Stimulated activated CD8-positive, alpha-beta memory T cell treated with anti-CD3 and anti-CD28 coated beads, Interleukin-15, amount 100 ng/mL, for 48 hours (primary cell): ENCODE measurements around the gene DAB2.

Source experiments
- DNase-seq, 2 donors: peaks; one replicate each; pipeline ENCODE4 v3.0.0-alpha.2; 2020; ENCODE audit warnings: low read depth in 2 of 2

The DAB2 gene

GRCh38 chr5:39447968-39448367, 23.2 kb upstream of the DAB2 start:
- DNase-seq, result no peak

DNA sequence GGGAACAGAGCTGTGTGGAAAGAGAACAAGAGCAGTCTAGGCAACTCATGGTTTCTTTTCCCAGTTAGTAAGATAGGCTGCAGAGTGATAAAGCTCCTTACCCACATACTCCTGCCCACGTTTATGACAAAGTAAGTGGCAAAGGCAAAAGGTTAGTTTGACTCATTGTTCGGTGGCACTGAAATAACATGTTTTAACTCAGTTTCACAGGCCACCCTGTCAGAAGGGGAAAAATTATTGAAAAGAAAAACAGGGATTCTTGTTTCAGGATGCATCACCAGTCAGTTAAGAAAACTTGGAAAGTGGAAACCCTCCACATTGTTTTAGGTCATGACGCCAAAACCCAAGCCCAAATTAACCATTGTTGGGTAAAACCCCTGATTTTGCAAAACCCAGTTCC, 22.3 kb upstream of the DAB2 start:
- no peak for DNase-seq

- DNase-seq, result no peak
Observed at GRCh38 chr5:39446231-39446630, 21.5 kb upstream of the DAB2 start.

- DNase-seq, result no peak
Observed at GRCh38 chr5:39443911-39444310, 19.1 kb upstream of the DAB2 start.

DNA sequence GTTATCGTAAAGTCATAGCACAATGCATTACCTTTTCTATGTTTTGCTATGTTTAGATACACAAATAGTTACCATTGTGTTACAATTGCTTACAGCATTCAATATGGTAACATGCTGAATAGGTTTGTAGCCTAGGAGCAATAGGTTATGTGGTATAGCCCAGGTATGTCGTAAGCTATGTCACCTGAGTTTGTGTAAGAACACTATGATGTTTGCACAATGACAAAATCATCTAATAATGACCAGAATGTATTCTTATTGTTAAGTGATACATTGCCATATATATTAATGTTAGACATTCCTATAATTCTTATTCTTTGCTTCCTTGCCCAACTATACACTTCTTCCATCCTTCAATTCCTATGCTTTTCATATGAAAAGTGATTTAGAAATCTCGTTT, 18.2 kb upstream of the DAB2 start:
- no peak for DNase-seq

DNA sequence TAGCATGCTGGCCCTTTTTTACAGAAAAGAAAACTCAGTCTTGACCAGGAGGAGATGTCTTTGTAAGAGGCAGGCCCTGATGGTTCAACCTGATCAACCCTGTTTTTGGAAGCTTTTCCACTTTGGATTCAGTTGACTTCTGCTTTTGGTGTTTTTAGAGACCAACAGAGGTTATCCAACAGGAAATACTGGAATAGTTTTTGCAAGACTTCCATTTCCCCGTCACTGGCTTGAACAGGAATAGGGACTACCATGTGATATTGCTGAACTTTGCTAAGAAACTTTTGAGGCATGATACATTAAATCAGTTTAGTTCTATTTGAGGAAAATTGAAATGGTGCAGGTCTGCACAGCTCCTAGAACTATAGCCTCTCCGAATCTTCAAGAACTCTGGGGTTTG, 17.1 kb upstream of the DAB2 start:
- DNase-seq, result no peak

- no peak for DNase-seq
Observed at GRCh38 chr5:39440958-39441624, 16.3 kb upstream of the DAB2 start.

DNA sequence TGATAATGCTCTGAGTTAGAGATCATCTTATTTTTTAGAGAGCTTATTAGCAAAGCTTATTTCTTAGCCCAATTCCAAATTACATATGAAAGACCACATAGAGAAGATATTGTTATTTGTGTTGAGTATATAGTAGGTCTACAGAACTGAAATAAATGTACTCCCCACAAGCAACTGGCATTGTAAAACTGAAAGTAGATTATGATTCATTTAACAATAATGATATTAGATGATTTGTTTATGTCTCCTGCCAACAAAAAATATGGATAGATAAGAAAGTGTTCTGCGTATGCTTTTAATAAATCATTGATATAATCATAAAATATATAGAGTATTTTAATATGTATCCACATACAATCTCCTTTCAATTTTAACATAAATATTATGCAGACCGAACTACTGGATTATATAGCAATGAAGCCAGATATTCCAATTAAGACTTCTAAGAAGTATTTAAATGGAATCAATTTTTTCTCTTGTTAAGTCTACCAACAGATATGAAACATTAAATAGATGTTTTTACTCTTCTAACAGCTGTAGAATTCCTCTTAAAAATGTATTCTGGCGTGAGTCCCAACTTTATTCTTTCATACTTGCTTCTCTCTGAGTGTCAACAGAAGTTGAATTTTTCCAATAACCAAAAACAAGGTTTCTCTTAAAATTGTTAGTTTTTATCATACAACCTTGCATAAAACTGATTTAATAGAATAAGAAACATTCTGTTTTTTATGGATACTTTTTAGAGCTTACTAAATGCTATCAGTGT, 15.6 kb upstream of the DAB2 start:
- DNase-seq, result no peak

- DNase-seq, result no peak
Observed at GRCh38 chr5:39439582-39440162, 14.9 kb upstream of the DAB2 start.

DNA sequence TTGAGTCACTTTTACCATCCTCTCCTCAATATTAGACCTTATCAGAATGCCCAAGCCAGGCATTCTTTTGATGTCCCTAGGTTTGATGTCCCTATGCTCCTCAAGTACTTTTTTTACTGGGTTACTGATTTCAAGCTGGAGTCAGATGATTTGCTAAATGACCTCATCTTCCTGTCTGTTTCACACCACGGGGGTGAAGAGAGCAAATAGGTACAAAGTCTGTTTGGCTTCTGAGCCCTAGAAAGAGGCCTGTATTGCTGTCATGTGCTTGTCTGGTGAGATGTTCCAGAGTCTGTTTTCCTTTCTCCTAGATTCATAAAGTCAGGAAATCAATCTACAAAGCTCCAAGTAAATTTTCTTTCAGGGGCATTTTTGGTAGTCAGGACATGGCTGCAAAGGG, 12.7 kb upstream of the DAB2 start:
- DNase-seq, result no peak

- DNase-seq, result no peak
Observed at GRCh38 chr5:39433848-39434247, 9.1 kb upstream of the DAB2 start.

DNA sequence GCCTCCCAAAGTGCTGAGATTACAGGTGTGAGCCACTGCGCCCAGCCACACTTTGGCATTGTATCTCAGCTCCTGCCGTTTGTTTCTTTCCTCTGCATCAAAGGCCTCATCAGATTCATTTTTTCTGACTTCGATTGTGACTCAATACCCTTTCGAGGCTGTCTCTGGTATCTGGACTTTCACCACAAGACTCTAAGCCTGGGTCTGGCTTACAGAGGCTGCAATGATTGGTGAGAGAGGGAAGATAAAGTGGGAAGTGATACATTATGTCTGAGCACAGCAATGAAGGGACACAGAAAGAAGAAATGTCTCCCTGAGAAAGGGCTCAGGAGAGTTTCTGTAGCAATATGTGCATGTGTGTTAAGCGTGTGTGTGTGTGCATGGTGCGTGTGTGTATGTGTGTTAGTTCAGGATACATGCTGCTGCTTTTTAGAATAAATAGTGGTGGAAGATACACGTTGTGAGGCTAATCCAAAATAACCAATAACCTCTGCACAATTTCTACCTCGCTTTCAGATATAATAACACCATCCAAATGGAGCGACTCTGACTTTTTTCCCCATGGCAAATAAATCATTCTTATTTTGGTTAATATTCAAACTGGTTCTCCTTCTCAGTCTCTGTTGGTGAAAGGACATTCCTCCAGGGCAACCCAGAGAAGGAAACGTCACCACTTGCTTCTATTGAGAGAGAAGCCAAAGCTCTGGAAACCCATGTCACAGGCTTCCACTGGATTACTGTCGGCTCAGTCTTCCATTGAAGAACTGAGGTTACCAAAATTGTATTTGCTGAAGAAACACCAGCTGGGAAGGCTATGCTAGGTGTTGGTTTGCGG, 8.1 kb upstream of the DAB2 start:
- no peak for DNase-seq

- no peak for DNase-seq
Observed at GRCh38 chr5:39430461-39430860, 5.7 kb upstream of the DAB2 start.

DNA sequence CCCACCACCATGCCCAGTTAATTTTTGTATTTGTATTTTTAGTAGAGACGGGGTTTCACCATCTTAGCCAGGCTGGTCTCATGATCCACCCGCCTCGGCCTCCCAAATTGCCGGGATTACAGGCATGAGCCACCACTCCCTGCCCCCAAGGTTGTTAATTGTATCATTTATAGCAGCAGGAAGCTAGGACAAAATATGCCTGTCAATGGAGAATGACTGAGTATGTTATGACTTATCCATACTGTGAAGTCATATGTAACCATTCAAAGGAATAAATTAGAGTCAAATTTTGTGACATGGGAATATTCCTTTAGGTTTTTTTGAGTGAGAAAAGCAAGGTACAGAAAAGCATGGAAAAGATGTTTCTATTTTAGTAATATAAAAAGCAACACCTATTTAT, 3.9 kb upstream of the DAB2 start:
- no peak for DNase-seq

DNA sequence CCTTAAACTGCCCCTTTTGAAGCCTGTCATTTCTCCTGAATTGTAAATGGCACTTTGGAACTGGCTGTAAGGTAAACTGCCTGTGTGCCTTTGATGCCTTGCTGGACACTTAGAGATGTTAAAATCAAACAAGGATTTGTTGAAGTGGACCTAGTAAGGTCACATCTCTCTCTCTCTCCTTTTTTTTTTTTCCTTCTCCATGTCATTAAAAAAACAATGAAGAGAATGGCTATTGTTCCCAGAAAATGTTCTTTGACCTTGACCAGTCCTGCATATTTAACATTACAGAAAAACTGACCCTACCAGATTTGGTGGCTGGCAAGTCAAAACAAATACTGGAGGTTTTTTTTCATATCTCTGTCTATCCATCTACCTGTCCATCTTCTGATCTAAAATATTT, 2.9 kb upstream of the DAB2 start:
- no peak for DNase-seq

GRCh38 chr5:39427229-39427628, 2.4 kb upstream of the DAB2 start:
- DNase-seq, result no peak

GRCh38 chr5:39426746-39427105, 1.9 kb upstream of the DAB2 start:
- no peak for DNase-seq

DNA sequence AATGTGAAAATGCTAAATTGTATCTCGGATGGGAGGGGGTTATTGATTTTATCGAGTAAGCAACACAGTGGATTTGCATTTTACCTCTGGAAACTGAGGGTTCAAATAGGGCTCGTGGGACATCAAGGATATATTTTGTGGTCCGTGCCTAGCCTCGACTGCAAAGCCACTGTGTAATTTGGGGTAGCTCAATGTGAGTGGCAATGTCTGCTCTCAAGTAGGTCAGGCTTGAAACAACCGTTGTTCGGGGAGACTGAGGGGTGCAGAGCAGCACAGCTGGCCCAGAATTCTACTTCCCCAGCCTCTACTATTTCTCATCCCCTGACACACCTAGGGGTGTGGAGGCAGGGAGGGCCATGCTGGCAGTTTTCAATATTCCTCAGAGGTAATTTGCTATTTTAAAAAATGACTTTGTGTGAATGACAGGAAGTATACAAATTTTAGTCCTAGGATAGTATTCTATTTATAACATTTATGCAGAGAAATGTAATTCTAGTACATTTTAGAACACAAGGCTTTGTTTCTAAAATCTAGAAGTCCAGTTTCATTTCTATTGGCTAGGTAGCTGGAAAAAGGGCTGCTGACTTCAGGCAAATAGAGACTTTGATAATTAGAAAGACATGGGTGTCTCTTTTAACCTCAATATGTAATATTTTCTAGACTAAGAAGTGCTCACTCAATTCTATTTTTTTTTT, 1.4 kb upstream of the DAB2 start:
- no peak for DNase-seq

DNA sequence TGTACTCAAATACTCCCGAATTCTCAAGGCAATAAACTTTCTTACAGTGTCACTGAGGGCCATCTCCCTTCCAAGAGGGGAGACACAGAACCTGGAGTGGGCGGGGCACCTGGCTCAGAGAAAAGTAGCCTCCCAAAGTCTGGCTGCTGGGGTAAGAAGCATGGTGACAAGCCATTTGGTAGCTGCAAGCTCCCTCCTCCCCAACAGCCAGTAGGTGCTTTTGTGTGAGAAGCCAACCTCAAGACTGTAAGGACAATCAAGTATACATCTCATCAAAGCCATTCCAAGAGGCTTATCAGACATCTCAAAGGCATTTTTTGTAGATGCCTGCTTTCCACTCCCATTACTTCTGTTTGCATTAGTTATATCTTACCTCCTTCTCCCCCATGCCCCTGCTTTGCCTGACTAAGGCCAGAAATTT, 1.4 kb downstream of the DAB2 start:
- no peak for DNase-seq

DNA sequence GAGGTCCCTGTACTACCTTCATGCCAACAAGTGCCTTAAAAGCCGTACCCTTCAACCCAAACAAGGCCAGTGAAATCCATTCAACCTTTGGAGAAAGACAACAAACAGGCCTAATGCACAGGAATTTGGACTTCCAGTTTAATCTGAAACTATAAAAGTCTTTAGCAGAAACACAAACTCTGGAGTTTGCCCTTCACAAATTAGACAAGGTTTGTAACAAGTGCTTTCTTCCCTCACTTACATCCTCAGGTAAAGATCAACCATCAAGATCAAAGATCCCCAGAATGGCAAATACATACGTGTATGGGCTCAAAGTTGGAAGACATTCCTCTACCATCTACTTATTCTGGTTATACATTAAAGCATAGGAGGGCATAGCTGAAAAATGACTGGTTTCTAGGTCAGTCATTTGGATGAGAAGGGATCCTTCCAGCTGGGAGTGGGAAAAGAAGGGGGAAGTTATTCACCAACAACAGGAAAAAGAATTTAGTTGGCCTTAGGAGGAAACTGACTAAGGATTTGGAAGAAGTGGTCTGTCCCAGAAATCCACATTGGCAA, 2.0 kb downstream of the DAB2 start:
- DNase-seq, result no peak

GRCh38 chr5:39422036-39422606, 2.7 kb downstream of the DAB2 start:
- DNase-seq, result no peak
